ENCODE results near the gene GPALPP1. TPM values are rescaled to one million over a fixed set of nuclear protein-coding genes. Genes with fewer than 3 reads are reported as not detected.

Gene GPALPP1
- polyA plus RNA-seq, 1 of the 3 experiments (the other 2 are of a cell fraction): 11.7 TPM

DNA sequence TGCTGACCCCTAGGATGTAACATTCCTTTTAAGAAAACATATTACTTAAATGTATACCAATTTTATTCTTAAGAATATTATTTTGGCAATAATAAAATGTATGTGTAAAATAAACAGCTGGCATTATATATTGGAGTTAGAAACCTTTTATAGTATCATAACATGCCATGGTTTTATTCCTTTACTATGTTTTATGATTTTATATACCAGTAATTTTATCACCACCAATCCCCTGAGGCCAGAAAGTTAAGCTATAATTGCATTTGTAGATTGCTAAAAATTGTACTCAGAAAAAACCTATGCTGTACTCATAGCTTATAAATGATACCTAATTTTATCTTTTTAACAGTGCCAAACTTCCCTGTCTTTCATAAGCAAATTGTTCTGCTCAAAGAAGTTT lies 17.9 kb downstream of the GPALPP1 start:
- TF ChIP-seq RAD21 (IDR thresholded peaks at IDR 0.05; ENCODE audit: low read length) (no peak), TCF12 (IDR thresholded peaks at IDR 0.05) (no peak), TAF1 (IDR thresholded peaks at IDR 0.05; ENCODE audit: borderline replicate concordance, low read depth, low read length) (no peak), GABPA (IDR thresholded peaks at IDR 0.05; ENCODE audit: low read depth) (no peak), ZBTB33 (IDR thresholded peaks at IDR 0.05; ENCODE audit: borderline replicate concordance, low read depth) (no peak), FOXM1 (IDR thresholded peaks at IDR 0.05; ENCODE audit: low read depth) (no peak), NFIC (IDR thresholded peaks at IDR 0.05; ENCODE audit: borderline replicate concordance) (no peak), JUND (IDR thresholded peaks at IDR 0.05) (no peak), SMC3 (IDR thresholded peaks at IDR 0.05; ENCODE audit: low read depth, low read length) (no peak), FOXJ3 (CRISPR knock-in tag; IDR thresholded peaks at IDR 0.05) (no peak), CTCF (IDR thresholded peaks at IDR 0.05) (no peak)
- TF ChIP-seq, protein P1, sequence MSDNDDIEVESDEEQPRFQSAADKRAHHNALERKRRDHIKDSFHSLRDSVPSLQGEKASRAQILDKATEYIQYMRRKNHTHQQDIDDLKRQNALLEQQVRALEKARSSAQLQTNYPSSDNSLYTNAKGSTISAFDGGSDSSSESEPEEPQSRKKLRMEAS (IDR thresholded peaks at IDR 0.05; ENCODE audit: low read depth): no peak
- TF ChIP-seq, protein P2, sequence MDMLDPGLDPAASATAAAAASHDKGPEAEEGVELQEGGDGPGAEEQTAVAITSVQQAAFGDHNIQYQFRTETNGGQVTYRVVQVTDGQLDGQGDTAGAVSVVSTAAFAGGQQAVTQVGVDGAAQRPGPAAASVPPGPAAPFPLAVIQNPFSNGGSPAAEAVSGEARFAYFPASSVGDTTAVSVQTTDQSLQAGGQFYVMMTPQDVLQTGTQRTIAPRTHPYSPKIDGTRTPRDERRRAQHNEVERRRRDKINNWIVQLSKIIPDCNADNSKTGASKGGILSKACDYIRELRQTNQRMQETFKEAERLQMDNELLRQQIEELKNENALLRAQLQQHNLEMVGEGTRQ (IDR thresholded peaks at IDR 0.05; ENCODE audit: borderline replicate concordance, low read depth, low read length): no peak
- TF ChIP-seq, protein P3, sequence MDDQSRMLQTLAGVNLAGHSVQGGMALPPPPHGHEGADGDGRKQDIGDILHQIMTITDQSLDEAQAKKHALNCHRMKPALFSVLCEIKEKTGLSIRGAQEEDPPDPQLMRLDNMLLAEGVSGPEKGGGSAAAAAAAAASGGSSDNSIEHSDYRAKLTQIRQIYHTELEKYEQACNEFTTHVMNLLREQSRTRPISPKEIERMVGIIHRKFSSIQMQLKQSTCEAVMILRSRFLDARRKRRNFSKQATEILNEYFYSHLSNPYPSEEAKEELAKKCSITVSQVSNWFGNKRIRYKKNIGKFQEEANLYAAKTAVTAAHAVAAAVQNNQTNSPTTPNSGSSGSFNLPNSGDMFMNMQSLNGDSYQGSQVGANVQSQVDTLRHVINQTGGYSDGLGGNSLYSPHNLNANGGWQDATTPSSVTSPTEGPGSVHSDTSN (IDR thresholded peaks at IDR 0.05): no peak
- peaks cover 86 to 90% of the 10 kb centered on the region in 2 experiments for H3K36me3 ChIP-seq (replicated peaks in 1 of 2; ENCODE audit: control insufficient read depth in 1 of 2, insufficient read depth in 2 of 2, low read length in 1 of 2)
- no peaks in the 10 kb centered on the region for H3K27me3 ChIP-seq (ENCODE audit: insufficient read depth)
- H3K79me2 ChIP-seq (ENCODE audit: insufficient read depth): no peaks in the 10 kb centered on the region; the same call in 1 of the 2 replicates
- no peaks in the 10 kb centered on the region for H4K20me1 ChIP-seq (ENCODE audit: insufficient read depth)
- H3K9me2 ChIP-seq: no peaks in the 10 kb centered on the region
- H3K9me3 ChIP-seq: no peaks in the 10 kb centered on the region
- H3K4me3 ChIP-seq (ENCODE audit: low read depth in 2 of 2, low read length in 1 of 2): no peak overlapping the region
- H3K27ac ChIP-seq (ENCODE audit: low read depth in 2 of 2, low read length in 1 of 2): no peak overlapping the region
- H3K9ac ChIP-seq: no peak overlapping the region
- no peak for DNase-seq
- H3K4me2 ChIP-seq: no peak overlapping the region
- peaks cover 22% of the 10 kb centered on the region for H3F3A ChIP-seq (replicated peaks; ENCODE audit: insufficient read depth)
- ChIA-PET POLR2A (no interaction called here), CTCF (interaction anchor here (0.9 to 1.2 kb wide), 2 partner anchors 14 to 39 kb away, joined by 3 to 5 read pairs; no protein-coding TSS in a partner anchor)
- H2AFZ ChIP-seq (ENCODE audit: low read depth): no peak overlapping the region
- no peaks in the 10 kb centered on the region for H3K4me1 ChIP-seq (ENCODE audit: control insufficient read depth in 1 of 2, insufficient read depth in 2 of 2, low read depth in 1 of 2, low read length in 1 of 2)
